Tibial nerve (tissue), 4 donors: ENCODE data around the gene LIPC. TPM values are rescaled to one million over a fixed set of nuclear protein-coding genes. Genes with fewer than 3 reads are reported as not detected.

Experiments used
- DNase-seq, 2 donors: peaks; one replicate each; pipeline ENCODE4 v3.0.0-alpha.2; 2019; ENCODE audit warnings: low spot score in 2 of 2
- H3K27ac ChIP-seq, 4 donors: fragments of 200-600 bp; sonication (generic) in 3 of 4; one replicate each; pipeline ENCODE4 v1.5.1; 2017 to 2019; ENCODE audit warnings: mild to moderate bottlenecking in 1 of 4
- H3K27me3 ChIP-seq, 2 donors: fragments of 200-600 bp; sonication (generic) in 1 of 2; one replicate each; pipeline versions ENCODE4 v1.5.1 to v1.6.0; 2017 to 2019
- H3K36me3 ChIP-seq, 3 donors: fragments of 200-600 bp; sonication (generic); one replicate each; pipeline ENCODE4 v1.5.1; 2018 to 2019
- H3K4me1 ChIP-seq, 4 donors: fragments of 200-600 bp; sonication (generic) in 3 of 4; one replicate each; pipeline ENCODE4 v1.5.1; 2017 to 2019
- H3K4me3 ChIP-seq, 4 donors: fragments of 200-600 bp; sonication (generic) in 3 of 4; one replicate each; pipeline ENCODE4 v1.5.1; 2017 to 2019; ENCODE audit warnings: mild to moderate bottlenecking in 1 of 4, moderate library complexity in 1 of 4
- H3K9me3 ChIP-seq, 4 donors: fragments of 200-600 bp; sonication (generic) in 3 of 4; one replicate each; pipeline ENCODE4 v1.5.1; 2017 to 2019
- EP300 ChIP-seq, 2 donors: sonication (generic); formaldehyde crosslinking; IDR thresholded peaks; one replicate each; pipeline ENCODE4 v1.6.1; 2017; ENCODE audit warnings: antibody characterized with exemption in 2 of 2, mild to moderate bottlenecking in 1 of 2
- POLR2A ChIP-seq, 2 donors: fragments of 450-650 bp; IDR thresholded peaks; one replicate each; pipeline ENCODE4 v1.6.1; 2017; ENCODE audit warnings: antibody characterized with exemption in 2 of 2, mild to moderate bottlenecking in 2 of 2, moderate library complexity in 2 of 2
- WGBS, 2 donors: methylation state at CpG; one replicate each; pipeline ENCODE4 v1.1.5; 2018; 5-methylcytosine and 5-hydroxymethylcytosine counted together
- total RNA-seq, 4 donors: library from RNA; depleted of rRNA; stranded (reverse); fragments of >200 nt; gene quantifications; one replicate each; pipeline ENCODE4 v1.1.0, GENCODE V29; 2016
- TF ChIP-seq, protein P1 (sequence below), 5 experiments: fragments of 200-600 bp in 3 of 5; fragments of 450-650 bp in 2 of 5; sonication (generic) in 3 of 5; IDR thresholded peaks; one replicate each; pipeline ENCODE4 v1.5.1; 2016 to 2019; ENCODE audit warnings: antibody characterized with exemption in 5 of 5, mild to moderate bottlenecking in 3 of 5, moderate library complexity in 2 of 5

LIPC gene
- total RNA-seq, 4 donors from 2014 or later: 11.2 to 18.4 (median 14.7) TPM

DNA sequence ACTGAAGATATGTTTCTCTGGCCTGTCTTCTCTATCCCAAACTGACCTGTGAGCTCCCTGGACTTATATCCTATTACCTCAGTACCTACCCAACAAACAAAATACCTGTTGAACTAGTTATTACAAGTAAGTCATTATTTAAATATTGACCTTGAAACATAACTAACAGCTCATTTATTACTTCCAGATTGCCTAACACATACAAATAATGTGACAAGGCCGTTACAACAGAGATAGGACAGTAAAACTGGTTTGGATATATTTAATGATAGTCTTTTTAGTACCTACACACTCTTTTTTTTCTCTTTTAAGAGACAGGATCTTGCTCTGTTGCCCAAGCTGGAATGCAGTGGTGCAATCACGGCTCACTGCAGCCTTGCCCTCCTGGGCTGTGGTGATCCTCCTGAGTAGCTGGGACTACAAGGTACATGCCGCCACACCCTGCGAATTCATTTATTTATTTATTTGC is 172.7 kb downstream of the LIPC start:
- no peaks in the 10 kb centered on the region for H3K9me3 ChIP-seq
- WGBS, 2 donors: 95 to 96% methylated on average over 4 of the region's 4 CpGs
- no peak overlapping the region for H3K4me3 ChIP-seq
- no peaks in the 10 kb centered on the region for H3K27me3 ChIP-seq
- no peak for DNase-seq
- H3K27ac ChIP-seq: no peak overlapping the region
- no peak for TF ChIP-seq POLR2A (IDR thresholded peaks at IDR 0.05)
- no peak for TF ChIP-seq EP300 (IDR thresholded peaks at IDR 0.05)
- TF ChIP-seq, protein P1, sequence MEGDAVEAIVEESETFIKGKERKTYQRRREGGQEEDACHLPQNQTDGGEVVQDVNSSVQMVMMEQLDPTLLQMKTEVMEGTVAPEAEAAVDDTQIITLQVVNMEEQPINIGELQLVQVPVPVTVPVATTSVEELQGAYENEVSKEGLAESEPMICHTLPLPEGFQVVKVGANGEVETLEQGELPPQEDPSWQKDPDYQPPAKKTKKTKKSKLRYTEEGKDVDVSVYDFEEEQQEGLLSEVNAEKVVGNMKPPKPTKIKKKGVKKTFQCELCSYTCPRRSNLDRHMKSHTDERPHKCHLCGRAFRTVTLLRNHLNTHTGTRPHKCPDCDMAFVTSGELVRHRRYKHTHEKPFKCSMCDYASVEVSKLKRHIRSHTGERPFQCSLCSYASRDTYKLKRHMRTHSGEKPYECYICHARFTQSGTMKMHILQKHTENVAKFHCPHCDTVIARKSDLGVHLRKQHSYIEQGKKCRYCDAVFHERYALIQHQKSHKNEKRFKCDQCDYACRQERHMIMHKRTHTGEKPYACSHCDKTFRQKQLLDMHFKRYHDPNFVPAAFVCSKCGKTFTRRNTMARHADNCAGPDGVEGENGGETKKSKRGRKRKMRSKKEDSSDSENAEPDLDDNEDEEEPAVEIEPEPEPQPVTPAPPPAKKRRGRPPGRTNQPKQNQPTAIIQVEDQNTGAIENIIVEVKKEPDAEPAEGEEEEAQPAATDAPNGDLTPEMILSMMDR (IDR thresholded peaks at IDR 0.05): no peak
- peaks cover 0 to 46% (median 3%) of the 10 kb centered on the region in 3 donors for H3K36me3 ChIP-seq
- no peaks in the 10 kb centered on the region for H3K4me1 ChIP-seq

DNA sequence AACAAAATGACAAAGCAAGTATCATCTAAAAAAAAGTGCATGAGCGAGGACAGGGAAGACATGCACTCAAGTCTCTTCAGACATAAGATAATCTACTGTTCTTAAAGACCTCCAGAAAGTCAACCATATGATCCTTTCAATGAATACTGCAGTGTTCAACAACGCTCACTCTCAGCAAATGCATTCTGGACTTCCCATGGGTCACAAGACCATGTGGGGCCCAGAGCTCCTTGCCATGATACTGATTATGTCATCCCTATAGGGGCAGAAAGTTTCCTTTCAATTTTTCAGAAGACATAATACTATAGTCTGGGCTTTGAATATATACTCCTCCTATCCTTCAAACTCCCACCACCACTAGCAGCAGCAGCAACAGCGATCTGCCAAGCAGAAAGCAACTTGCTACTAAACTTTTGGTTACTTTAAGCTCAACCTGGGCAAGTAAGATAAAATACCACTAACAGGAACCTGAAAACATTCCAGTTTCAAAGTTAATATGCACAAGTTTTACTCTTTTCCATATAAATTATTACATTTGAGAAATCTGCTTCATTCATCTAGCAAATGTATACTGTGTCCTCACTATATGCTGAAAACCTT is 174.2 kb downstream of the LIPC start:
- 69 to 76% methylated on average over 3 of the region's 3 CpGs for WGBS, 2 donors
- TF ChIP-seq EP300 (IDR thresholded peaks at IDR 0.05): no peak
- TF ChIP-seq POLR2A (IDR thresholded peaks at IDR 0.05): no peak
- TF ChIP-seq, protein P1 (IDR thresholded peaks at IDR 0.05): no peak
- no peaks in the 10 kb centered on the region for H3K4me1 ChIP-seq
- no peak for DNase-seq
- H3K27me3 ChIP-seq: no peaks in the 10 kb centered on the region
- no peak overlapping the region for H3K27ac ChIP-seq
- H3K4me3 ChIP-seq: no peak overlapping the region
- H3K36me3 ChIP-seq: peaks cover 0 to 49% (median 2%) of the 10 kb centered on the region in 3 donors
- H3K9me3 ChIP-seq: no peaks in the 10 kb centered on the region

DNA sequence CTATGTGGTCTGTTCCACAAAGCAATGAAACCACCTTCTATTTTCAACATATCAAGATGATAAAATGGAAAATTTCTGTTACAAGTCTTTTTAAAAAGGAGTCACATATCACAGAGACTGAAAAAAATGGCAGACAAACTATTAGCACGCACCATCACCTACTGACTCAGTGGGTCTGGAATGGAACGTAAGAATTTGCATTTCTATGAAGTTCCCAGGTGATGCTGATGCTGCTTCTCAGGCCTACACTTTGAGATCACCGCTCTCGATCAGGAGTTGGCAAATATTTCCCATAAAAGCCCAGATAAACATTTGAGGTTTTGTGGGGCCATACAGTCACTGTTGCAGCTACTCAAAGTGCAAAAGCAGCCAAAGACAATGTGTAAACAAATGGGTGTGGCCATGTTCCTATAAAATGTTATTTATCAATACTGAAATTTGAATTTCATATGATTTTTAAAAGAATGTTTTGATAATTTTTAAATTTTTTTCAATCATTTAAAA is 174.8 kb downstream of the LIPC start:
- H3K27ac ChIP-seq: no peak overlapping the region
- TF ChIP-seq, protein P1 (IDR thresholded peaks at IDR 0.05): no peak
- TF ChIP-seq POLR2A (IDR thresholded peaks at IDR 0.05) (no peak), EP300 (IDR thresholded peaks at IDR 0.05) (no peak)

DNA sequence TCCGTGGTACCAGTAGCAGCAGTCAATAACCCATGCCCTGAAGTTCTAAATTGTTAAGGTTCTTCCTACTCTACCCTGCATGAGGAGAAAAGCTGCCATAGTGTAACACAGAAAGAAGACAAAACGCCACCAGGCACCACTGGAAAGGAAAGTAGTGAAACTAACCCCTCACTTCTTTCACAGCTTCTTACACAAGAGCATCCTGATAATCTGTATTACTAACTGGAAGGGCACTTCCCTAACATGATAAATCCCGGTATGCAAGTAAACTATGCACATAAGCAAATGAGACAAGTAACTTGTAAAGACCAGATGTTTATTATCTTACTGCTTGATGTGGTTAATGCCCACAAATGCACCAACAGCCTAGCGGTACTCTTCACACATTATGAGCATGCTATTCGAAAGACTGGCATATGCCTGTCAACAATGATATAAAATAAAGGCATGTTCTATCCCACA is 176.4 kb downstream of the LIPC start:
- peaks cover 0 to 6% (median 0%) of the 10 kb centered on the region in 4 donors for H3K9me3 ChIP-seq
- no peaks in the 10 kb centered on the region for H3K27me3 ChIP-seq
- DNase-seq: no peak
- no peak for TF ChIP-seq EP300 (IDR thresholded peaks at IDR 0.05)
- TF ChIP-seq POLR2A (IDR thresholded peaks at IDR 0.05): no peak
- TF ChIP-seq, protein P1 (IDR thresholded peaks at IDR 0.05): no peak
- WGBS, 2 donors: 86 to 93% methylated on average over 5 of the region's 5 CpGs
- H3K27ac ChIP-seq: no peak overlapping the region
- no peak overlapping the region for H3K4me3 ChIP-seq
- H3K4me1 ChIP-seq: no peaks in the 10 kb centered on the region
- peaks cover 0 to 49% (median 0%) of the 10 kb centered on the region in 3 donors for H3K36me3 ChIP-seq

More for the DNA sequence above, 174.8 kb downstream of the LIPC start:
- Histone ChIP-seq H3K9me3 (no peaks in the 10 kb centered on the region), H3K4me1 (no peaks in the 10 kb centered on the region), H3K36me3 (peaks cover 0 to 48% (median 0%) of the 10 kb centered on the region in 3 donors), H3K27me3 (no peaks in the 10 kb centered on the region), H3K4me3 (no peak overlapping the region)
- 96% methylated on average over 4 of the region's 4 CpGs for WGBS, 2 donors
- no peak for DNase-seq

DNA sequence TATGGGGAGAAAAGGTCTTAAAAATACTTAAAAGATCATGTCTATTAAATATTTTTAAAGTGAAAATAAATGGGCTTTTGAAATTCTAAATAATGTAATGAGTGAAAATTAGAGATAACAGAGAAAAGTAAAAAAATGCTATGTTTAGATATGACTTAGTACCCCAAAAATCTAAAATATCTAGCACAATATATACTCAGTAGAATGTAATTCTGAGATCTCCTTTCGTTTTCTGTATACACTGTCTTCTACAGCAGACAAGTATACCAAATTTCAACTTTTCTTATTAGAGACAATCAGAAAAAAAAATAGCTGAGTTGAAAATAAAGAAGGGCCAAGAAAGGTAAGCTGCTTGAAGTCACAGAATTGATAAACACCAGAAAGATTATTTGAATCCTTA is 176.9 kb downstream of the LIPC start:
- no peak overlapping the region for H3K27ac ChIP-seq
- peaks cover 0 to 11% (median 0%) of the 10 kb centered on the region in 4 donors for H3K9me3 ChIP-seq
- H3K27me3 ChIP-seq: no peaks in the 10 kb centered on the region
- H3K36me3 ChIP-seq: peaks cover 0 to 50% (median 0%) of the 10 kb centered on the region in 3 donors
- WGBS, 2 donors: 54 to 65% methylated on average over 1 of the region's 1 CpG
- H3K4me1 ChIP-seq: no peaks in the 10 kb centered on the region
- TF ChIP-seq POLR2A (IDR thresholded peaks at IDR 0.05): no peak
- TF ChIP-seq, protein P1 (IDR thresholded peaks at IDR 0.05): no peak
- TF ChIP-seq EP300 (IDR thresholded peaks at IDR 0.05): no peak
- H3K4me3 ChIP-seq: no peak overlapping the region
- DNase-seq: no peak
